Kidney (tissue), 22 donors: ENCODE measurements around the gene GDF2. TPM values are rescaled to one million over a fixed set of nuclear protein-coding genes. Genes with fewer than 3 reads are reported as not detected.

Source experiments
- DNase-seq, 5 donors: peaks; one replicate each; pipeline ENCODE4 v3.0.0-alpha.2; 2013 to 2020
- FAIRE-seq: peaks from 2 replicates; lab custom pipeline; 2012; peaks lifted over from hg19 to GRCh38; lab: Jason Lieb, UNC
- H3K27ac ChIP-seq, 2 donors: one replicate each; pipeline ENCODE4 v1.7.0; 2013; ENCODE audit warnings: low read depth in 2 of 2, low read length in 2 of 2, inconsistent platforms in 1 of 2
- H3K27me3 ChIP-seq: one replicate; pipeline ENCODE4 v1.7.1; 2013; ENCODE audit warnings: low read length, inconsistent platforms; ENCODE audit not compliant: control insufficient read depth, insufficient read depth
- H3K36me3 ChIP-seq, 3 donors: one replicate each; pipeline versions ENCODE4 v1.7.0 to v1.7.1; 2013; ENCODE audit warnings: low read length in 3 of 3, control low read depth in 1 of 3, inconsistent platforms in 1 of 3; ENCODE audit not compliant: insufficient read depth in 3 of 3, control insufficient read depth in 2 of 3
- H3K4me1 ChIP-seq, 3 donors: one replicate each; pipeline versions ENCODE4 v1.7.0 to v1.7.1; 2013; ENCODE audit warnings: low read length in 3 of 3, inconsistent platforms in 1 of 3, low read depth in 1 of 3; ENCODE audit not compliant: control insufficient read depth in 2 of 3, insufficient read depth in 2 of 3
- H3K4me3 ChIP-seq, 3 donors: one replicate each; pipeline versions ENCODE4 v1.7.0 to v1.8.1; 2013; ENCODE audit warnings: low read length in 3 of 3, control low read depth in 1 of 3, inconsistent platforms in 1 of 3
- H3K9ac ChIP-seq, 3 donors: one replicate each; pipeline versions ENCODE4 v1.7.0 to v1.7.1; 2013; ENCODE audit warnings: low read length in 3 of 3, control low read depth in 1 of 3, inconsistent platforms in 1 of 3
- H3K9me3 ChIP-seq, 3 donors: one replicate each; pipeline versions ENCODE4 v1.7.0 to v1.7.1; 2013; ENCODE audit warnings: low read length in 3 of 3, control low read depth in 1 of 3, inconsistent platforms in 1 of 3; ENCODE audit not compliant: control insufficient read depth in 2 of 3, insufficient read depth in 1 of 3
- intact Hi-C: fragments of 100-400 bp; cut with DNase I; formaldehyde crosslinking; loops from one replicate; pipeline ENCODE4 v1.11.1; 2022
- long read RNA-seq, 10 donors: library from polyadenylated mRNA in 1 of 10; unstranded in 1 of 10; transcript quantifications; one replicate each; pipeline ENCODE4 v2.0.0 and lab custom pipeline, GENCODE V29; 2021 to 2026
- polyA plus RNA-seq: library from polyadenylated mRNA; stranded (reverse); fragments of 350-450 nt; fragmentation: Illumina TruSeq; extraction: RNeasy Lipid Tissue Mini Kit (QIAGEN cat#74804); gene quantifications from one replicate; pipeline ENCODE4 v1.2.3, GENCODE V29; 2014; ENCODE audit warnings: low read depth, low replicate concordance; ENCODE audit not compliant: insufficient read depth
- total RNA-seq: library from RNA; stranded (reverse); fragmentation: NEBNext Ultra II Directional; extraction: Animal tissue kit (Norgen Biotek cat#: 25700); gene quantifications from one replicate; pipeline ENCODE4 v1.2.1, GENCODE V29; 2021
- TF ChIP-seq, protein P1 (sequence below): IDR thresholded peaks from 3 replicates; pipeline ENCODE4 v1.5.1; 2012; ENCODE audit warnings: mild to moderate bottlenecking, moderate library complexity, borderline replicate concordance; ENCODE audit not compliant: insufficient read depth; ENCODE audit errors: extremely low read depth
- donor health status: control.
- donor health status: control.
- donor health status: control.
- donor health status: control.
- donor health status: control.
- donor health status: DM: yes; HTN: yes; CAD: no.
- donor health status: Normal renal cell carcinoma (clear cell type).

GDF2 gene
- total RNA-seq (not detected), polyA plus RNA-seq (not detected)
- long read RNA-seq, donor 1 = 0 reads
- long read RNA-seq, donor 2 = 0 reads
- long read RNA-seq, donor 3 = 0 reads
- long read RNA-seq, donor 4 = 0 reads
- long read RNA-seq, donor 5 = 0 reads
- long read RNA-seq, donor 6 = 0 reads
- long read RNA-seq, donor 7 = 0 reads
- long read RNA-seq, donor 8 = 0 reads
- long read RNA-seq, donor 9 = 0 reads
- long read RNA-seq, donor 10 = 0 reads

DNA sequence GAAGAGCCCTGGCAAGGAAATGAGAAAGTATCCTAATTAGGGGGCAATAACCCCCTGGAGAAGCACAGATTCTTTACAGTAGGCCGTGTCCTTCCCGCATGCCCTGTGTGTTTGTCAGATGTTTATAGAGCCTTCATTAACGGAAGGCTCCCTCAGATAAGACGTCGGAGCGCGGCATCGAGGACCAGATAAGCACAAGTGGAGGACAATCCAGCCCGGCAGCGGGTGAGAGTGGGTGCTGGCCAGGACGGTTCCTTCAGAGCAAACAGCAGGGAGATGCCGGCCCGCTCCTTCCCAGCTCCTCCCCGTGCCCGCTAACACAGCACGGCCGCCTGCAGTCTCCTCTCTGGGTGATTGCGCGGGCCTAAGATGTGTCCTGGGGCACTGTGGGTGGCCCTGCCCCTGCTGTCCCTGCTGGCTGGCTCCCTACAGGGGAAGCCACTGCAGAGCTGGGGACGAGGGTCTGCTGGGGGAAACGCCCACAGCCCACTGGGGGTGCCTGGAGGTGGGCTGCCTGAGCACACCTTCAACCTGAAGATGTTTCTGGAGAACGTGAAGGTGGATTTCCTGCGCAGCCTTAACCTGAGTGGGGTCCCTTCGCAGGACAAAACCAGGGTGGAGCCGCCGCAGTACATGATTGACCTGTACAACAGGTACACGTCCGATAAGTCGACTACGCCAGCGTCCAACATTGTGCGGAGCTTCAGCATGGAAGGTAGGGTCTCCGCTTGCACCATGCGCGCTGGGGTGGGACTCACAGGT, at the start of gene GDF2:
Gene GDF2, plus strand, starts transcription at position 155 of the 762 bp plus-strand sequence. Its CDS starts 215 bp downstream, at position 370.
- Histone ChIP-seq H3K4me3 (no peak within 1 kb of the TSS), H3K27me3 (no peaks in the 10 kb centered on the region), H3K9ac (no peak within 1 kb of the TSS), H3K36me3 (no peaks in the 10 kb centered on the region), H3K4me1 (no peaks in the 10 kb centered on the region), H3K27ac (no peak within 1 kb of the TSS), H3K9me3 (no peaks in the 10 kb centered on the region)
- intact Hi-C loops = no loop called here
- DNase-seq = peak in 1 of 5 donors; percentile 65
- TF ChIP-seq, protein P1, sequence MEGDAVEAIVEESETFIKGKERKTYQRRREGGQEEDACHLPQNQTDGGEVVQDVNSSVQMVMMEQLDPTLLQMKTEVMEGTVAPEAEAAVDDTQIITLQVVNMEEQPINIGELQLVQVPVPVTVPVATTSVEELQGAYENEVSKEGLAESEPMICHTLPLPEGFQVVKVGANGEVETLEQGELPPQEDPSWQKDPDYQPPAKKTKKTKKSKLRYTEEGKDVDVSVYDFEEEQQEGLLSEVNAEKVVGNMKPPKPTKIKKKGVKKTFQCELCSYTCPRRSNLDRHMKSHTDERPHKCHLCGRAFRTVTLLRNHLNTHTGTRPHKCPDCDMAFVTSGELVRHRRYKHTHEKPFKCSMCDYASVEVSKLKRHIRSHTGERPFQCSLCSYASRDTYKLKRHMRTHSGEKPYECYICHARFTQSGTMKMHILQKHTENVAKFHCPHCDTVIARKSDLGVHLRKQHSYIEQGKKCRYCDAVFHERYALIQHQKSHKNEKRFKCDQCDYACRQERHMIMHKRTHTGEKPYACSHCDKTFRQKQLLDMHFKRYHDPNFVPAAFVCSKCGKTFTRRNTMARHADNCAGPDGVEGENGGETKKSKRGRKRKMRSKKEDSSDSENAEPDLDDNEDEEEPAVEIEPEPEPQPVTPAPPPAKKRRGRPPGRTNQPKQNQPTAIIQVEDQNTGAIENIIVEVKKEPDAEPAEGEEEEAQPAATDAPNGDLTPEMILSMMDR = no peak
- FAIRE-seq = no peak

DNA sequence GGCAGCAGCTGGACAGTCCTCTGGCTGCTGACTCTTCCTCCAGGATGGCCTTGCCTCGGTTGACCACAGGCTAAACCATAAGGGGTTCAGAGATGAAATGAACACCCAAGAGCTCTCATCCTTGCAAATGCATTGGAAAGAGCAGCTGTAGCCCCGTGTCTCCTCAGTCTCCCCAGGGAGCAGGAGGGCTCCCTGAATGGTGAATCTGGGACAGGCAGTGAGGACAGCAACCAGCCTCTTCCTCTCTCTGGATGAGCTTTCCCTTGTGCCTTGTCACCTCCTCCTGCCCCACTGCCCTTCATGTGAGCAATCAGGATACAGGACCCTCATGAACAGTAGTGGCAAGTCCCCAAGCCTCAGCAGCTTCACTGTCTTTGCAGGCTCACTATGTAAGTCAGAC, 46.2 kb upstream of the GDF2 start:
- no peak for DNase-seq
- Histone ChIP-seq H3K9me3 (no peaks in the 10 kb centered on the region), H3K27ac (no peak overlapping the region), H3K4me1 (no peaks in the 10 kb centered on the region), H3K27me3 (no peaks in the 10 kb centered on the region), H3K4me3 (no peak overlapping the region), H3K9ac (no peak overlapping the region), H3K36me3 (no peaks in the 10 kb centered on the region)
- intact Hi-C loops = no loop called here
- TF ChIP-seq, protein P1 = no peak
- no peak for FAIRE-seq

DNA sequence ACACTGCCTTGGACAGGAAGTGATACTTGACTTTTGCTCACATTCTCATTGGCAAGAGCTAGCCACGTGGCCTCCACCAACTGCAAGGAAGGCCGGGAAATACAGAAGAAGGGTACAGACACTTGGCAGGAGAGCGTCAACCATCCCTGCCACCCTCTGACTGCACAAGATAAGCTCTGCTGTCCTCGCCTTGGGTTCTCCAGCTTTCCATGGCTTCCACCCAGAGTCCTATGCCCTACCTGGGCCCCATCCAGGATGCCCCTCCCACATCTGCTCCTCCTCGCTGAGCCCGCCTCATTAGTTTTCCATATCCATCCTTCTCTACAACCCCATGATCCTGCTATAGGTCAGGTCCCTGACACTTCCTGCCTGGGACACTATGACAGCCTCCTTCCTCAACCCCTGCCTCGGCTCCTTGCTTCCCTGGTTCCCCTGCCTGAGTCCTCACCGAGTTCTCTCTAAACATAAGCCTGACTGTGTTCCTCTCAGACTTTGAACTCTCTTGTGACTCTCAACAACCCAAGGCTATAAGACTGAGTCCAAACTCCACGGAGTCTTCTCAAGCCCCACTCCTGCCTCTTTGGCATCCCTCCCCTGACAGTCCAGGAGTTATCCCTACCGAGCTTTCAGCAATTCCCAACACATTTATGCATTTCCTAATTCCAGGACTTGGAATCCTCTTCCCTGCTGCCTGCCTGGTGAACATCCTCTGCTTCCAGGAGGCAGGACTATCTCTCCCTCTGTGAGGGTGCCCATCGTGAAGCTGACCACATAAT, 45.5 kb upstream of the GDF2 start:
- no peak for DNase-seq

More for the DNA sequence above, 45.5 kb upstream of the GDF2 start:
- Histone ChIP-seq H3K27me3 (no peaks in the 10 kb centered on the region), H3K4me1 (no peaks in the 10 kb centered on the region), H3K9me3 (no peaks in the 10 kb centered on the region), H3K36me3 (no peaks in the 10 kb centered on the region), H3K27ac (no peak overlapping the region), H3K4me3 (no peak overlapping the region), H3K9ac (no peak overlapping the region)
- no peak for FAIRE-seq
- TF ChIP-seq, protein P1 = no peak
- intact Hi-C loops = no loop called here
